NCI-H1436 (cell line): ENCODE data around the gene SLC25A12.
A peak's percentile ranks its signal among the peaks of the same experiment; 100 is the strongest.
"Not testable (repeated sequence)": the region's sequence is repeated elsewhere in the genome, so short reads cannot be mapped to it uniquely, and the experiment has no call there.

Experiments
- DNase-seq: peaks from one replicate; lab custom pipeline; 2025; lab: John Stamatoyannopoulos, UW

SLC25A12 gene, protein sequence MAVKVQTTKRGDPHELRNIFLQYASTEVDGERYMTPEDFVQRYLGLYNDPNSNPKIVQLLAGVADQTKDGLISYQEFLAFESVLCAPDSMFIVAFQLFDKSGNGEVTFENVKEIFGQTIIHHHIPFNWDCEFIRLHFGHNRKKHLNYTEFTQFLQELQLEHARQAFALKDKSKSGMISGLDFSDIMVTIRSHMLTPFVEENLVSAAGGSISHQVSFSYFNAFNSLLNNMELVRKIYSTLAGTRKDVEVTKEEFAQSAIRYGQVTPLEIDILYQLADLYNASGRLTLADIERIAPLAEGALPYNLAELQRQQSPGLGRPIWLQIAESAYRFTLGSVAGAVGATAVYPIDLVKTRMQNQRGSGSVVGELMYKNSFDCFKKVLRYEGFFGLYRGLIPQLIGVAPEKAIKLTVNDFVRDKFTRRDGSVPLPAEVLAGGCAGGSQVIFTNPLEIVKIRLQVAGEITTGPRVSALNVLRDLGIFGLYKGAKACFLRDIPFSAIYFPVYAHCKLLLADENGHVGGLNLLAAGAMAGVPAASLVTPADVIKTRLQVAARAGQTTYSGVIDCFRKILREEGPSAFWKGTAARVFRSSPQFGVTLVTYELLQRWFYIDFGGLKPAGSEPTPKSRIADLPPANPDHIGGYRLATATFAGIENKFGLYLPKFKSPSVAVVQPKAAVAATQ

DNA sequence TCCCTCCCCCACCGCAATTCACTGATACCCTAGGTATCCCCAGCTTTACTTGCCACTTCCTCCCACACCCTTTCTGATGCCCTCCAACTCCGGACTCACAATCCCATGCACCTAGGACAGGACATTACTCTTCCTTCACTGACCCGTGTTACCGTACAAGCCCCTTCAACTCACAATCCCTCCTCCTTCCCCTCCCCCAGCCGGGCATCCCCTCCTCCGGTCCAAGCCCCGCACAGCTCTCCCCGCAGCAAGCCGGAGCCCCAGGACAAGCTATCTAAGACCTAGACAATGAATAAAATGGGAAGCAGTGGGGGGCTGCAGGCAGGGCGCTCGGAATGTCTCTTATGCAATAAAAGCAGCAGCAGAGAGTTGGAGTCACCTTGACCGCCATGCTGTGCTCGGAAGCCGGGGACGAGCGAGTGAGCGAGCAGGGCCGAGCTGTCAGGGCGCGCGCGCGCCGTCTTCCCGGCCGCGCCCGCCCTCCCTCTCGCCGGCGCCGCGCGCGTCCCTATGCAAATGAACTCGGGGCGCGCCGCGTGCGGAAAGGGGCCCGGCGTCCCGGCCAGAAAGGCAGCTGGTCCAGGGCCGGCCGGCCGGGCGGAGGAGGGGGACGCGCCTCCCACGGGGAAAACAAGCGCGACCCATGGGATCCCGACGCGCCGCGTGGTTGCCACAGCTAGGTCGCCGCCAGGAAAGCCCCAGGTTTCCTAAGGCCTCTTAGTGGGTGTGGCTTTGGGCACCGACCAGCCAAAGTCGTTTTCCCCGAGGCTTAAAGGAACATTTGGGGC, at the start of gene SLC25A12:
TSS of gene SLC25A12 (minus strand) at position 421 of the 788 bp plus-strand sequence. CDS start at position 391, 30 bp downstream.
- DNase-seq = peak; percentile 74

DNA sequence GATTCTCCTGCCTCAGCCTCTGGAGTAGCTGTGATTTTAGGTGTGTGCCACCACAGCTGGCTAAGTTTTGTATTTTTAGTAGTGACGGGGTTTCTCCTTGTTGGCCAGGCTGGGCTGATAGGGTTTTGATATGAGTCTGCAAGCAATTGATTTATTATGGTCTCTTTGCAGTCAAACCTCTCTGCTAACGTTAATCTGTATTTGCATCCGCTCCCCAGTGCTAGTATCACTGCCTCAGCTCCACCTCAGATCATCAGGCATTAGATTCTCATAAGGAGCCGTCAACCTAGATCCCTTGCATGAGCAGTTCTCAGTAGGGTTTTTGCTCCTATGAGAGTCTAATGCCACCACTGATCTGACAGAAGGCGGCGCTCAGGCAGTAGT, 47.3 kb upstream of the SLC25A12 start:
- no peak for DNase-seq

DNA sequence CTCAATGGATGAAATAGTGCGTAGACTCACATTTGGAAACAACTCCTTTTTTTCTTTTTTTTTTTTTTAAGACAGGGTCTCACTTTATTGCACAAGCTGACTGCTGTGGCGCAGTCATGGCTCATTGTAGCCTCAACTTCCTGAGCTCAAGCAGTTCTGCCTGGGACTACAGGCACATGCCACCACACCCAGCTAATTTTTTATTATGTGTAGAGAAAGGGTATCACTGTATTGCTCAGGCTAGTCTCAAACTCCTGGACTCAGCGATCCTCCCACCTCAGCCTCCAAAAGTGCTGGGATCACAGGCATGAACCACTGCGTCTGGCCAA, 45.7 kb upstream of the SLC25A12 start:
- DNase-seq = no peak

DNA sequence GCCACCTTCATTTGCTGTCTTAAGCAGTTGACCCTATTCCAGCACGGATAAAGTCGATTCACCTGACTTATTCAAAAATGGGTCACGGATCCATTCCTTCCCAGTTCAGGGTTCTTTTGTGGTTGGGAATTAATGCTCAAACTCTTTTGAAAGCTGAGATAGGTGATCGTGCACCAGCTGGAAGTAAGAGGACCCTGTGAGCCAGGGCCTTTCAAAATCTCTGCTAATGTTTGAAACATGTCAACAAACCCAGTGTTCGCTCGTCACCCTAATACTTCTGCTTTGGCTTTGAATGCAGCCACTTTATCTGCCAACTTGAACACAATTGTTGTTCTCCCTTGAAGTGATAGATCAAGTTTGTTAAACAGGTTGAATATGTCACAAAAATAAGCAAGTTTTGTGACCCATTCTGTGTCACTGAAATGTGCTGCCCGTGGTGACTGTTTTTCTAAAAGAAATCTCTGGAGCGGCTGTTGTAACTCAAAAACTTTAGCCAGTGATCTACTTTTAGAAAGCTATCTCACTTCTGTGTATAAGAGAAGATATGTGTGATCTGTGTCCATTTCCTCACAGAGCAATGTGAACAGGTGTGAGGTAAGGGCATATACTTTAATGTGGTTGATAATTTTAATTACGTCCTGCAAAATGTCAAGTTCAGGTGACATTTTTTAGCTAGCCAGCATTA, 45.2 kb upstream of the SLC25A12 start:
- DNase-seq = no peak

DNA sequence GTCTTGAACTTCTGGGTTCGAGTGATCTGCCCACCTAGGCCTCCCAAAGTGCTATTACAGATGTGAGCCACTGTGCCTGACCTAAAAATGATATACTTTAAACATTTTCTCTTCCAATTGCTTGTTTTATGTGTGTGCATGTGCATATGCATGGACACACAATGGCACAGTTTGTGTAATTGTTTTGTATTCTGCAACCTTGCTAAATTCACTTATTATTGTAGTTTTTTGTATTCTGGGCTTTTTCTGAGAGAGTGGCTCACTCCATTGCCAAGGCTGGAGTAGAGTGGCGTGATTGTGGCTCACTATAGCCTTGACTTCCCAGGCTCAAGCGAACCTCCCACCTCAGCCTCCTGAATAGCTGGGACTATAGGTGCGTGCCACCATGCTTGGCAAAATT, 36.3 kb upstream of the SLC25A12 start:
- DNase-seq = no peak

DNA sequence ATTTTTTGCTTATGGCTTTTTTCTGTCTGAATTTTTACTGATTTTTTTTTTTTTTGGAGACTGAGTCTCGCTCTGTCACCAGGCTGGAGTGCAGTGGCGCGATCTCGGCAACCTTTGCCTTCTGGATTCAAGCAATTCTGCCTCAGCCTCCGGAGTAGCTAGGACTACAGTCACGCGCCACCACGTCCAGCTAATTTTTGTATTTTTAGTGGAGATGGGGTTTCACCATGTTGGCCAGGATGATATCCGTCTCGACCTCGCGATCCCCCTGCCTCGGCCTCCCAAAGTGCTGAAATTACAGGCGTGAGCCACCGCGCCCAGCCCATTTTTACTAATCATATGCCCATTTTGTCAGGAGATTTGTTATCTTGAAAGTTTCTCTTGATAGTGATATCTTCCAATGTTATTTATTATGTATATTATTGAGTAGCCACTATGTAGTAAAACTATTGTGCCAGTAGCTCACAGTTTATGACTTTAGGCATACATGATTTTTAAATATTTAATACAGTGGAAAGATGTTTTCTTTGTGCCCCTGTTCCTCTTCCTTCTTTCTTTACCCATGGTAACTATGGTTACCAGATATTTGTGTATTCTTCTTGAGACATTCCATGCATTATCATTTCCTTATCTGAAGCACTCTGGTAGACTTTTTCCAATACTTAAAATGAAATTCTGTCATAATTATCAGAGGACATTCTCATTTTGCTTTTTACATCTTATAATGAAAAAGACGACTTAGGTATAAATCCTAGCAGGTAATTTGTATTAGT, 30.3 kb upstream of the SLC25A12 start:
- DNase-seq = no peak

DNA sequence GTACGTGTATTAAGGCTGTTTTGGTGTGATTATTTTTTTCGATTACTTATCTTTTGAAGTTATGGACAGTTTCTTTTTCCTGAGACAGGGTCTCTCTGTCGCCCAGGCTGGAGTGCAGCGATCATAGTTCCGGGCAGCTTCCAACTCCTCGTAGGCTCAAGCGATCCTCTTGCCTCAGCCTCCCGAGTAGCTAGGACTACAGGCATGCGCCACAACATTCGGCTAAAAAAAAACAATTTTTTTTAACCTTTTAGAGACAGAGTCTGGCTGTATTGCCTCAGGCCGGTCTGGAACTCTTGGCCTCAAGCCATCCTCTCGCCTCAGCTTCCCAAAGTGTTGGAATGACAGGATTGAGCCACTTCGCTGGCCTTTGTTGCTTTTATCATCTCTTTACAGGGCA, 29.2 kb upstream of the SLC25A12 start:
- DNase-seq = no peak

DNA sequence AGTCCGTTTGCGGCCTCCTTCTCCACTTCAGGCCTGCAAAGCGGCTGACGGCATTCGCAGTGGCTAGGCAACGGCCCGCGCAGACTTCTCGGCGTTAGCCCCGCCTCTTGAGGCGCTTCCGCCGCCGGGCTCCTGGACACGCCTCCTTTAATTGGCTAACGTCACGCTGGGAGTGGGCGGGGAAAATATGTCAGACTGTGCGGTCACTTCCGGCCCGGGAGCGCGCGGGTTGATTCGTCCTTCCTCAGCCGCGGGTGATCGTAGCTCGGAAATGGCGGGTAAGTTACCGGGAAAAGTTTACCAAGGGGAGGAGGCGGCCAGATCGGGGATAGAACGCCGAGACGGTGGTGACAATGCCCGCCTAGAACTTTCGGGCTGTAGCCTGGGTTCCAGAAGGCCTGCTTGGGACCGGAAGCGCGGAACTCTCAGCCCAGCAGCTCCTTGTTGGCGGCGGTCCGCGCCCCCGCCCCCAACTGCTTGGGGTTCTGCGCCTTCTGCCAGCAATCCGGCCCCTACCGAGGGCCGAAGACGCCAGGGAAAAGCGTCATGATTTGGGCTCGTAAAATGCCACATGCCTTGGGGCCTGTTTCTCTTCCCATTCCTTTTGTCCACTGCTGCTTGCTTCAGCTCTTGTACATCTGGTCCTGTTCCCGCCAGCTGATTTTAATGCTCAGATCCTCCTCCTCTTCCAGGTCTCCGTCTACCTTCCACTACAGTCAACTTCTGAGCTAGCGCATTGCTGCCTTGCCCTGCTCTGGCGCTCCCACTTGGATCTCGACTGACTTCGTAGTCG, 28.4 kb upstream of the SLC25A12 start, which contains the start of gene HAT1:
TSS of gene HAT1 (plus strand) at position 232 of the 793 bp plus-strand sequence. CDS start at position 272, 40 bp downstream.
- peak; percentile 98 for DNase-seq

DNA sequence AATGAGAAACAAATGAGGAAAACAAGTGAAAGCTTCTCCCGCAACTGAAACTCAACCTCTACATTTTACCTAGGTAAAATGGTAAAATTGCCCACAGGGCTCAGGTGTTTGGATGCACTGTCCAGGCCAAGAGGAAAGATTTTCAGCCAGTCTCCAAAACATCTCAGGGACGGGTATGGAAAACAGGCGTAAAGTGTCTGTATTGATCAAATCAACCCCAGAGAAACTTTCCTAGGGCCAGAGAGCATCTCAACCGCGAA, 27.9 kb upstream of the SLC25A12 start:
- no peak for DNase-seq

DNA sequence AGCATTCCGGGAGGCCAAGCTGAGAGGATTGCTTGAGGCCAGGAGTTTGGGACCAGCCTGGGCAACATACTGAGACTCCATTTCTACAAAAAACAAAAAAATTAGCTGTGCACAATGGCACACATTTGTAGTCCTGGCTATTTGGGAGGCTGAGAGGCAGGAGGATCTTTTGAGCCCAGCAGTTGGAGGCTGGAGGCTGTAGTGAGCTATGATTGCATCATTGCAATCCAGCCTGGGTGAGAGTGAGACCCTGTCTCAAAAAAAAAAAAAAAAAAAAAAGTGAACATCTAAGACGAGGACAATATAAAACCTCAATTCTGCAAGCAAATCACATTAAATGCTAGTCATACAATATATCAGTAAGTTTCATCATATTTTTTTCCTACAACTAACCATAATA, 25.4 kb upstream of the SLC25A12 start:
- no peak for DNase-seq

DNA sequence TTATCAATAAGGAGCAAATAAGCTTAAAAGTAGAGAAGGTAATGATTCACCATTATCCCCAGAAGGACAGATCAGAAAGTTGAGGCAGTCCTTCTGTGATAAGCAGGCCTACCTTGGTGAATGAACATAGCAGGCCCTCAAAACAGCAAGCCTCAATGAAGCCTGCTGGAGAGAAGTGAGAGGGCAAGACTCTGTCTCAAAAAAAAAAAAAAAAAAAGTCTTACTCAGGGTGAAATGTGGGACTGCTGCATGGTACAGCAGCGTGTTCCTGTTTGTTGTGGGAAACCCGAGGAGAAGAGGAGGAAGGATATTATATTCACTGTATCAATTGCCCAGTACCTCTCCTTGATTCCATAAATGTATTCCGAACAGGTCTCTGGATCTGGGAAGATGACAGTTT, 19.5 kb upstream of the SLC25A12 start:
- DNase-seq = no peak

DNA sequence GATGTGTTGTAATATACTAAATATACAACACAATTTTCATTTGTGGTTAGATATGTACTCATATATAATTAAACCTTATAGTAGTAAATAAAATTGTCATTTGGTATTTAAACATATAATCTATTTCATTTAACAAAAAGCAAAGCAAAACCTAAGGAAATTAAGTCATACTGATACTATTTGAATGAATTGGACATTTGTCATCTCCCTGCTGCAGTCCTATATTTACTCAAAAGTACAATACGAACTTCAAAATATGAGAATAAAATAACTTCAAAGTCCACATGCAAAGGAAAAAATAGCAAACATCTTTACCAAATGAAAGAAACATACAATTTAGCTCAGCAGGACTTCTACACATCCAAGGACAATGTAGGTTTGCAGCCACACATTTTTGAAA, 16.4 kb upstream of the SLC25A12 start:
- DNase-seq = no peak

DNA sequence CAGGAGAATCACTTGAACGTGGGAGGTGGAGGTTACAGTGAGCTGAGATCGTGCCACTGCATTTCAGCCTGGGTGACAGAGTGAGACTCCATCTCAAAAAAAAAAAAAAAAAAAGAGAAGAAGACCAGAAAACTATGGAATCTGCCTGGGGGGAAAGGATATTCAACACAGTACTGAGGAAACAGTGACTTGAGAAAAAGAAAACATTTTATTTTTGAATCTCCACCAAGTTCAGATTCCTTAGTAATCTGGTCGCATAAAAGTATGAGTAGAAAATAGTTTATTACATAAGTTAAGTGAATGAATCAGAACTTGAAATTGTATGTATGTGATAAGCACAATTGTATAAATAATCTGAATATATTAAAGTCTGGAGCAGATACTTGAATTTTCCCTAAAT, 15.2 kb upstream of the SLC25A12 start:
- no peak for DNase-seq

DNA sequence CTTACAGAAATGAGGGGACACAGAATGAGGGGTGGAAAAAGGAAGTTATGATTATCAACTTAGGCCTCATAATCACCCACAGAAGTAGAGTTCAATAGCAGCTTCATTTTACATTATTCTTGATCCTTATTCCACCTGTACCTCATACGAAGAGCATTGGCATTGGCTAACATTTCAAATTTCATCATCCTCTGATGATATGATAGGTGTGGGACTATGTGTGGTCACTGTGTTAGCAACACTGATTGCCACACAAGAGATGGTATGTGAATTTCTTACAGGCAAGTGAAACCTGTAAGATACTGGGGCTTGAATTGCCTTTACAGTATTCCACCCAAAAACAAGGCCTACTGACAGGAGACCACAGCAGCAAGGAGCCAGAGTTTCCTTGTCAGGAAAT, 14.2 kb upstream of the SLC25A12 start:
- no peak for DNase-seq

DNA sequence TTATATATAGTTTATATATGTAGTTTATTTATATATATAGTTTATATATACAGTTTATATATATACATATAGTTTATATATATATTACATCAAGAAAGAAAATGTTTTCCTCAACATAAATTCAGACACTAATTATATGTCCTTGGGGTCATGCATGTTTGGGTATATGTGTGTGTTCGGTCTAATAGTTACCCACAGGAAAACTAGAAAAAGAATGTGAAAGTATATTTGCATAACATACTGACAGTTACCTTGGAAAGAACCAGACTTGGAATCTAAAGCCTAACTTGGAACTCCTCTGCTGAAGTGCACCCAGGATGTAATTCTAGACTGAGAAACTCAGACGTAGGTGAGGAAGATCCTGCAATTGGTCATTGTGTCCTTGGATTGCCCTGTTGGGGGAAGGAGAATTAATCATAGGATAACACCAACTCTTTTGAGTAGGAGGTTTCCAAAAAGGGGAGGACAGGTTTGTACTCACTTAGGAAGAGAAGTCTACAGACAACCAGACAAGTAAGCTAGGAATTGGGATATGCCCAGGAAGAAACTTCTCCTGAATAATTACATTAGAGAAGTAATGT, 8.9 kb upstream of the SLC25A12 start:
- no peak for DNase-seq

DNA sequence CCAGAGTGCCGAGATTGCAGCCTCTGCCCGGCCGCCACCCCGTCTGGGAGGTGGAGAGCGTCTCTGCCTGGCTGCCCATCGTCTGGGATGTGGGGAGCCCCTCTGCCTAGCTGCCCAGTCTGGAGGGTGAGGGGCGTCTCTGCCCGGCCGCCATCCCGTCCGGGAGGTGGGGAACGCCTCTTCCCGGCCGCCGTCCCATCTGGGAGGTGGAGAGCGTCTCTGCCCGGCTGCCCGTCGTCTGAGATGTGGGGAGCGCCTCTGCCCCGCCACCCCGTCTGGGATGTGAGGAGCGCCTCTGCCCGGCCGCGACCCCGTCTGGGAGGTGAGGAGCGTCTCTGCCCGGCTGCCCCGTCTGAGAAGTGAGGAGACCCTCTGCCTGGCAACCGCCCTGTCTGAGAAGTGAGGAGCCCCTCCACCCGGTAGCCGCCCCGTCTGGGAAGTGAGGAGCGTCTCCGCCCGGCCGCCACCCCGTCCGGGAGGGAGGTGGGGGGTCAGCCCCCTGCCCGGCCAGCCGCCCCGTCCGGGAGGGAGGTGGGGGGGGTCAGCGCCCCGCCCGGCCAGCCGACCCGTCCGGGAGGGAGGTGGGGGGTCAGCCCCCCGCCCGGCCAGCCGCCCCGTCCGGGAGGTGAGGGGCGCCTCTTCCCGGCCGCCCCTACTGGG, 5.7 kb upstream of the SLC25A12 start:
- DNase-seq = not testable (repeated sequence)

DNA sequence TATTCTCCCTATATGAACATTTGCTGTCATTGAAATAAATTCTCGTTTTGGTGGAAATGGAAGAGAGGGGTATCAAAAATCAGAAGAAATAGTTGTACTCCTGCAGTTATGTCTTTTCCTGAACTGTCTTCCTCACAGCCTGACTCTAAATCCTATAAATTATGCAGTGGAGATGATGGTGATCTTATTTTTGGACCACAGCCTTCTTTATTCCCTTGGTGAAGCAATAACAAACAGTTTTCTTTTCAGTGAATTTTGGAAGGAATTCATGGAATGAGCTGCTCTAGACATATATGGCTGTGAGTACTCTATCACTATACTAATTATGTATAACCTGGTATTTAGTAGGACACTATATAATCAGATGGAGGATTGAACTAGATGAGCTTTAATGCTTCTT, 1.7 kb upstream of the SLC25A12 start:
- DNase-seq = no peak

DNA sequence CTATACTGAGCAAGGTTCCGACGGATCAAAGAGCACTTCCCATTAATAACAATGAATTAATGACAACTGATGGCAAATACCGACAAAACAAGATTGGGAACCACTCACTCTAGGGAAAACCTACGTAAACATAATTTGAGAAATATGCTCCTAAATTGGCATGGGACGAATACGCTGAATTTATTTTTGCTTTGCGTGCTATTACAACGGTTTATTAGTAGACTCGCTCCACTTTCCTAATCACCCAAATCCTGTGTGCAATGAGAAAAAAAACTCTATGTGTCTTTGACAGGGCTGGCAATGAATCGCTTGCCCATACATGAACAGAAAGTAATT, 536 bp upstream of the SLC25A12 start:
- DNase-seq = no peak

DNA sequence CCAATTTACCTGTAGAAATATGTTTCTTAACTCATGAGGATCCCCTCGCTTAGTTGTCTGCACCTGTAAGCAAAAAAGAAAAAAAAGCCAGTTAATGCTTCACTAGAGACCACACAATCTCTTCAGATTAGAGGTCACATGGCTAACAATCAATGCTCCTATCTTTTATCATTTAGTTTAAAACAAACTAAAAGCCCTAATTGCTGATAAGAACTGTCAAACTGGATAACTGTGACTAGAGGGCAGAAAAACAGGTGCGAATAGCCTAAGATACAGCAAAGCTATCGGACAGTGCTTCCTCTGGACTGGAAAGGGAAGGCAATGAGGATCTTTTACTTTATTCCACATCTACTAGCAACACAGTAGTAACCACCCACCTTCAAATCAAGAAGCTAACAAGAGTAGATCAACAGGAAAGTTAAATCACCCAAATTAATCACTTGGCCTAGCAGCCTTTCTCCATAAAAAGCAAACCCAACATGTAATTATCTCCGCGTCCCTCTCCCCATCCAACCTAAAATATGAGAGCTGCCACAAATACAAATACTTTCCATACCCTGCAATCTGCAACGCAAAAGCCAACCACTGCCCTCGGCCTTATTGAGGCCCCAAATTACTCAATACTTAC, 734 bp downstream of the SLC25A12 start:
- no peak for DNase-seq

DNA sequence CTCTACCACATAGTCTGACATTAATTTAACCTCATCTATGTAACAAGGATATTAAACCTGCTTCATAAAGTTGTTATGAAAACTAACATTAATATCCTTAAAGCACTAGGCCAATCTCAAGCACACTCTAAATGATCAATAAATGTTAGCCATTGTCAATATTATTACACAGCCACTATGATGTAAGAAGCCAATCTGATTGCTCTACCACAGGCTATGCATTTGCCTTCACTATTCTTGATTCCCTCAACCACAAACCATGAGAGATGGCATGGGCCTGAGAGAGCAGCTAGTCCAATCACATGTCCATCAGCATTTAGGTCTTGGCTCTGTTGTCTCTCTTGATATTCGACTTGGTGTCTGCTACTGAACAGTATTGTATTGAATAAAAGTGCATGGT, 4.2 kb downstream of the SLC25A12 start:
- no peak for DNase-seq
